HepG2 (cell line): Measurements from ENCODE around the gene LRRC45. TPM values are rescaled to one million over a fixed set of nuclear protein-coding genes. Genes with fewer than 3 reads are reported as not detected.

Source experiments
- ATRX ChIP-seq: sonication (generic); formaldehyde crosslinking; IDR thresholded peaks from 2 replicates; pipeline ENCODE4 v1.4.0; 2020; ENCODE audit warnings: missing genetic modification reagents, borderline replicate concordance
- FOXA3 ChIP-seq: IDR thresholded peaks from 2 replicates; pipeline ENCODE4 v1.6.1; 2016; ENCODE audit warnings: missing genetic modification reagents, missing compliant biosample characterization
- HMG20B ChIP-seq: conservative IDR thresholded peaks from 2 replicates; pipeline ENCODE4 v1.6.1; 2016; ENCODE audit warnings: missing genetic modification reagents, missing compliant biosample characterization
- IKZF4 ChIP-seq: sonication (generic); formaldehyde crosslinking; IDR thresholded peaks from 2 replicates; pipeline ENCODE4 v1.5.1; 2020; ENCODE audit warnings: borderline replicate concordance, mild to moderate bottlenecking, low read depth, missing genetic modification reagents; ENCODE audit errors: not compliant biosample characterization
- LCORL ChIP-seq, 2 experiments: fragments of 450-650 bp in 1 of 2; sonication (generic) in 1 of 2; formaldehyde crosslinking in 1 of 2; IDR thresholded peaks; 2 replicates each; pipeline versions ENCODE4 v1.5.0 to v1.6.1; 2017 to 2020; ENCODE audit warnings: antibody characterized with exemption in 1 of 2, missing genetic modification reagents in 1 of 2
- MXD4 ChIP-seq: IDR thresholded peaks from 2 replicates; pipeline ENCODE4 v1.6.1; 2016; ENCODE audit warnings: mild to moderate bottlenecking, missing biosample characterization, missing genetic modification reagents
- NCOA5 ChIP-seq: sonication (generic); formaldehyde crosslinking; IDR thresholded peaks from 2 replicates; pipeline ENCODE4 v1.4.0; 2020; ENCODE audit warnings: missing genetic modification reagents
- PLSCR1 ChIP-seq: sonication (generic); formaldehyde crosslinking; IDR thresholded peaks from 2 replicates; pipeline ENCODE4 v1.5.0; 2020; ENCODE audit warnings: missing genetic modification reagents, mild to moderate bottlenecking, borderline replicate concordance
- SIN3A ChIP-seq: IDR thresholded peaks from 2 replicates; pipeline ENCODE4 v1.6.1; 2011; ENCODE audit warnings: low read depth, mild to moderate bottlenecking, control low read depth, low read length, borderline replicate concordance
- ZFP82 ChIP-seq: sonication (generic); formaldehyde crosslinking; IDR thresholded peaks from 2 replicates; pipeline ENCODE4 v1.5.1; 2020; ENCODE audit warnings: mild to moderate bottlenecking, missing genetic modification reagents, borderline replicate concordance
- ZHX1 ChIP-seq: sonication (generic); formaldehyde crosslinking; IDR thresholded peaks from 2 replicates; pipeline ENCODE4 v1.8.1; 2022; ENCODE audit warnings: low read depth, mild to moderate bottlenecking, missing genetic modification reagents
- ZNF253 ChIP-seq: sonication (generic); formaldehyde crosslinking; IDR thresholded peaks from 2 replicates; pipeline ENCODE4 v1.8.0; 2022; ENCODE audit warnings: mild to moderate bottlenecking, missing genetic modification reagents, borderline replicate concordance
- ZNF264 ChIP-seq: sonication (generic); formaldehyde crosslinking; IDR thresholded peaks from 2 replicates; pipeline ENCODE4 v1.4.0; 2020; ENCODE audit warnings: missing genetic modification reagents
- ZNF274 ChIP-seq: sonication (generic); formaldehyde crosslinking; IDR thresholded peaks from 2 replicates; pipeline ENCODE4 v1.5.1; 2020; ENCODE audit warnings: mild to moderate bottlenecking, missing genetic modification reagents
- ZNF451 ChIP-seq: sonication (generic); formaldehyde crosslinking; IDR thresholded peaks from 2 replicates; pipeline ENCODE4 v1.5.0; 2020; ENCODE audit warnings: mild to moderate bottlenecking, missing genetic modification reagents
- ZNF496 ChIP-seq: sonication (generic); formaldehyde crosslinking; IDR thresholded peaks from 2 replicates; pipeline ENCODE4 v1.8.1; 2023; ENCODE audit warnings: mild to moderate bottlenecking, moderate library complexity, missing genetic modification reagents; ENCODE audit not compliant: insufficient replicate concordance
- ZNF510 ChIP-seq: sonication (generic); formaldehyde crosslinking; IDR thresholded peaks from 2 replicates; pipeline ENCODE4 v1.4.0; 2020; ENCODE audit warnings: low read depth, mild to moderate bottlenecking, missing genetic modification reagents
- ZNF567 ChIP-seq: sonication (generic); formaldehyde crosslinking; IDR thresholded peaks from 2 replicates; pipeline ENCODE4 v1.8.1; 2023; ENCODE audit warnings: mild to moderate bottlenecking, missing genetic modification reagents, borderline replicate concordance
- ZNF644 ChIP-seq: IDR thresholded peaks from 2 replicates; pipeline ENCODE4 v1.6.1; 2016; ENCODE audit warnings: low read depth
- ZNF747 ChIP-seq: sonication (generic); formaldehyde crosslinking; IDR thresholded peaks from 2 replicates; pipeline ENCODE4 v1.8.1; 2023; ENCODE audit warnings: missing genetic modification reagents, mild to moderate bottlenecking, borderline replicate concordance
- polyA plus RNA-seq, 8 experiments: library from polyadenylated mRNA; depleted of rRNA in 3 of 8; stranded (reverse) in 7 of 8; unstranded in 1 of 8; fragments of >200 nt; fragmentation: Illumina TruSeq in 4 of 8; extraction: Trizol in 4 of 8; gene quantifications; 2 replicates each; pipeline versions ENCODE4 v1.2.1 to v1.2.3, GENCODE V29; 2011 to 2016; ENCODE audit warnings: low read depth in 4 of 8, missing spikeins in 1 of 8, mixed read lengths in 1 of 8; ENCODE audit not compliant: insufficient read depth in 1 of 8
- total RNA-seq, 5 experiments: library from RNA; depleted of rRNA; stranded (reverse); fragments of >200 nt; fragmentation: Illumina TruSeq; extraction: Trizol; gene quantifications; 2 replicates each; pipeline ENCODE4 v1.2.3, GENCODE V29; 2016; ENCODE audit warnings: low read depth in 1 of 5
- TF ChIP-seq, protein P1 (sequence below): sonication (generic); formaldehyde crosslinking; conservative IDR thresholded peaks from 2 replicates; pipeline ENCODE4 v1.8.0; 2022; ENCODE audit warnings: missing genetic modification reagents
- TF ChIP-seq, protein P2 (sequence below): sonication (generic); formaldehyde crosslinking; IDR thresholded peaks from 2 replicates; pipeline ENCODE4 v1.5.1; 2020; ENCODE audit warnings: missing genetic modification reagents, mild to moderate bottlenecking, borderline replicate concordance

LRRC45 gene
- total and polyA plus RNA-seq, 2 of the 13 experiments (the other 11 are each of a cell fraction or from before 2014, with no cell fraction given): 11.6 to 48.1 TPM

- TF ChIP-seq ZHX1 (CRISPR knock-in tag) (0 out of 2 replicates have a peak, but pooled peaks have one; percentile 35), HMG20B (CRISPR knock-in tag) (no peak), ZNF644 (no peak), LCORL (IDR thresholded peaks at IDR 0.05) (no peak), LCORL (CRISPR knock-in tag; IDR thresholded peaks at IDR 0.05) (no peak), ZFP82 (no peak), ZNF274 (peak; percentile 32), IKZF4 (CRISPR knock-in tag) (no peak), ZNF567 (no peak), ZNF264 (peak; percentile 18; the same call in 1 of the 2 replicates), ZNF451 (CRISPR knock-in tag) (no peak), ZNF510 (CRISPR knock-in tag) (no peak), ZNF747 (CRISPR knock-in tag) (0 out of 2 replicates have a peak, but pooled peaks have one; percentile 41), FOXA3 (no peak), ATRX (CRISPR knock-in tag) (no peak), NCOA5 (CRISPR knock-in tag) (no peak), ZNF253 (CRISPR knock-in tag) (no peak), SIN3A (no peak), ZNF496 (CRISPR knock-in tag) (no peak), PLSCR1 (no peak), MXD4 (CRISPR knock-in tag) (0 out of 2 replicates have a peak, but pooled peaks have one; percentile 6)
- TF ChIP-seq, protein P1, sequence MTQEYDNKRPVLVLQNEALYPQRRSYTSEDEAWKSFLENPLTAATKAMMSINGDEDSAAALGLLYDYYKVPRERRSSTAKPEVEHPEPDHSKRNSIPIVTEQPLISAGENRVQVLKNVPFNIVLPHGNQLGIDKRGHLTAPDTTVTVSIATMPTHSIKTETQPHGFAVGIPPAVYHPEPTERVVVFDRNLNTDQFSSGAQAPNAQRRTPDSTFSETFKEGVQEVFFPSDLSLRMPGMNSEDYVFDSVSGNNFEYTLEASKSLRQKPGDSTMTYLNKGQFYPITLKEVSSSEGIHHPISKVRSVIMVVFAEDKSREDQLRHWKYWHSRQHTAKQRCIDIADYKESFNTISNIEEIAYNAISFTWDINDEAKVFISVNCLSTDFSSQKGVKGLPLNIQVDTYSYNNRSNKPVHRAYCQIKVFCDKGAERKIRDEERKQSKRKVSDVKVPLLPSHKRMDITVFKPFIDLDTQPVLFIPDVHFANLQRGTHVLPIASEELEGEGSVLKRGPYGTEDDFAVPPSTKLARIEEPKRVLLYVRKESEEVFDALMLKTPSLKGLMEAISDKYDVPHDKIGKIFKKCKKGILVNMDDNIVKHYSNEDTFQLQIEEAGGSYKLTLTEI (CRISPR knock-in tag): no peak
- TF ChIP-seq, protein P2, sequence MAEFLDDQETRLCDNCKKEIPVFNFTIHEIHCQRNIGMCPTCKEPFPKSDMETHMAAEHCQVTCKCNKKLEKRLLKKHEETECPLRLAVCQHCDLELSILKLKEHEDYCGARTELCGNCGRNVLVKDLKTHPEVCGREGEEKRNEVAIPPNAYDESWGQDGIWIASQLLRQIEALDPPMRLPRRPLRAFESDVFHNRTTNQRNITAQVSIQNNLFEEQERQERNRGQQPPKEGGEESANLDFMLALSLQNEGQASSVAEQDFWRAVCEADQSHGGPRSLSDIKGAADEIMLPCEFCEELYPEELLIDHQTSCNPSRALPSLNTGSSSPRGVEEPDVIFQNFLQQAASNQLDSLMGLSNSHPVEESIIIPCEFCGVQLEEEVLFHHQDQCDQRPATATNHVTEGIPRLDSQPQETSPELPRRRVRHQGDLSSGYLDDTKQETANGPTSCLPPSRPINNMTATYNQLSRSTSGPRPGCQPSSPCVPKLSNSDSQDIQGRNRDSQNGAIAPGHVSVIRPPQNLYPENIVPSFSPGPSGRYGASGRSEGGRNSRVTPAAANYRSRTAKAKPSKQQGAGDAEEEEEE (CRISPR knock-in tag): no peak
Observed at GRCh38 chr17:82023447-82024241, 539 bp downstream of the LRRC45 start (continued).
